Stimulated activated CD4-positive, alpha-beta T cell treated with anti-CD3 and anti-CD28 coated beads, Interleukin-1b, Interleukin-23, amount 100 ng/mL, for 48 hours (primary cell): Measurements from ENCODE around the gene KCNE4.

ENCODE experiments used
- DNase-seq: peaks from one replicate; pipeline ENCODE4 v3.0.0-alpha.2; 2020

The KCNE4 gene

DNA sequence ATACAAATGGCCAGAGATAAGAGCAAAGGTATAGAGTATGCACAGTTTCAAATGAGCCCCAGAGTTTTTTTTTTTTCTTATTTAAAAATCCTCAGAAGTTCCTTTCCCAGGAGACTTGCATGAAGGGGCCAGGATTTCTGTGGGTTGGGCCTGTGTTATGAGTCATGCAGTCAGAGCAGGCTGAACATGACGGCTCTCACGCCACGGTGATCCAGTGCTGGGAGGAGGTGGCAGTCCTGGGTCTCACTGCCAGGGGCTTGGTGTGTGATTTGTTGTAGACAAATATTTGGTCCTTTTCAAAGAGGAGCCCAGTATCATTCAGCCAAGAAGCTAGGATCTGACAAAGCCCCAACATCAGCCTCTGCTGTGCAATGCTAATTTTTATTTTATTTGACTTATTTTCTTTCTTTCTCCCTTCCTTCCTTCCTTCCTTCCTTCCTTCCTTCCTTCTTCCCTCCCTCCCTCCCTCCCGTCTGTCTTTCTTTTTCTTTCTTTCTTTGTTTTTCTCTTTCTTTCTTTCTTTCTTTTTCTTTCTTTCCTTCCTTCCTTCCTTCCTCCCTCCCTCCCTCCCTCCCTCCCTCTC is 10.4 kb upstream of the KCNE4 start:
- no peak for DNase-seq

DNA sequence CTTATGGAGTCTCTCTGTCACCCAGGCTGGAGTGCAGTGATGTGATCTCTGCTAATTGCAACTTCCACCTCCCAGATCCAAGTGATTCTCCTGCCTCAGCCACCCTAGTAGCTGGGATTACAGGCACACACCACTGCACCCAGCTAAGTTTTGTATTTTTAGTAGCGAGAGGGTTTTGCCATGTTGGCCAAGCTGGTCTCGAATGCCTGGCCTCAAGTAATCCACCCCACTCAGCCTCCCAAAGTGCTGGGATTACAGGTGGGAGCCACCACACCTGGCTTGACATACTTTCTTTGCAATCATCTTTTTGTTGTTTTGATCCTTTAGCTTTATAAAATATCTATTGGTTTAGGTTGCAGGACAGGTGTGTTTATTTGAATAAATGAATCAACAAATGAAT is 9.7 kb upstream of the KCNE4 start:
- DNase-seq: no peak

DNA sequence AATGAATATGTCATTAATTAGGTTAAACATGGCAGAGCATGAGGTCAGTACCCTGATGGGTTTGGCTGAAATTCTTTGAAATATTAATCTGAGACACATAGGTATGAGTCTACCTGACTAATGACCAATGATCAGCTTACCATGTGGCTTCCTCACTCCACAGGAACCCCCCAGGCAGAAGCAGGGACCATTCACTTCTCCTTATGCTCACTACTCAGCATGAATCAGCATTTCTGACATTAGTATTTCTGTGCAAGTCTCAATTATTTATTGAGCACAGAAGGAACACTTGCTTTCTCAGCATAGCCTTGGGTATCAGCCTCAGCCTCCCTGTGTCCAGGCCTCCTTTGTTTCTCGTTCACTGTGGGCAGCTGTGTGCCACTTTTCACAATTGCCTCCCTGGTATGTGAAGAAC is 9.3 kb upstream of the KCNE4 start:
- DNase-seq: no peak

DNA sequence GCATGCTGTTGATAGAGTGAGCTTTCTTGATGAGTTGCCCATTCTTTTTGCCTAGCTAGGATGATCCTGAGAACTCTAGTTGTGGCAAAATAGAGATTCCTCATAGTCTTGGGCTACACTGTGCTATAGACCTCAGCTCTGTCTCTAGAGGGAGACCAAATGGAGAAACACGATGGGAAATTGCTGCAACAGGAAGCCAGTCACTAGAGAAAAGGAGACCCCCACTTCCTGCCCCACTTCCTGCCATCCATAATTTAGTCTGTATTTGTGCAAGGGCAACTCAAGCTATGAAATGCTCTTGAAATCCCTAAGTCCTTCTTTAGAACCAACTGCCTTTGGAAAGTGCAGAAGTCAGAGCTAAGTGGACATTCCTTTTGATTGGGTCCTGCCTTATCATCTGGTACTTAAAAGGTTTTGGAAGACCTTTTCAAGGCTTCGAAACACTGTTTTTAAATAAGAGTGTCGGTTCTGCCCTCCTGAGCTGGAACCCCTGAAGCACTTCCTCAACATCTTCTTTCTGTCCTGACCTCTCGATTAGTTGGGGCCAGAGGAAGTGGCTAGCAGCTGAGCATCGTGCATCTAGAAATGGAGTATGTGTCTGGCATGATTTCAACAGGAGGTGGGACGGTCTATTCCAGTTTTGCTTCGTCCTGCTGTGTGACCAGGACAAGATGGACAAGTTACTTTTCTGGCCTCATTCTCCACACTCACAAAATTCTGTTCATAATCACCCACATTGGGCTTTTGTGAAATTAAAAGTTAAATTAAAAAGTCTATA is 8.6 kb upstream of the KCNE4 start:
- DNase-seq: no peak

DNA sequence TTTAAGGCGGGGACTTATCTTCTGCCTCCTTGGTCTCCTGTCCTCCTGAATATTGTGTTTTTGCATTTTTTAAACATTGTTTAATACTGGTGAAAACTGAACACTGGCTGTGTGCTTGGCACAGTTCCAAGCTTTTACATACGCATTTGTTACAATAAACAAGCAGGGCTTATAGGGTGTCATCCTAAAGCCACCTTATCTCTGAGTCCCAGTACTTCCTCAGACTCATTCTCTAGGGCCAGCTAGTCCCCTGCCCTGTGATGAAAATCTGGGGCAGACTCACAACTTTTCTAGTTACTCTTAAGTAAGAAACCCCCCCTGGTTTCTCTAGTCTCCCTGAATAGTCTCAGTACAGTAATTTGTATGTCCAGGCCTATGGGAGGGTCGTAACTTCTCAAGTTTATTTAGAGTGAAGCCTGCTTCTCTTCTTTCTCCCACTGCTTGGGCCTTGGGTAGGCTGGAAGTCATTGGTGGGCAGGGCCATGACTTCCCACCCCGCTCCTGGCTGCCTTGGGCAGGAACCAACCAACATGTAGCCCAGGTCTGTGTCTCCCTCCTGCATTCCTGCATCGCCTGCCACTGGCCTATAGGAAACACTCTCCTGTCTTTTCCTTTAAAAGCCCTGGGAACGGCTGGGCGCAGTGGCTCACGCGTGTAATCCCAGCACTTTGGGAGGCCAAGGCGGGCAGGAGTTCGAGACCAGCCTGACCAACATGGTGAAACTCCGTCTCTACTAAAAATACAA is 7.7 kb upstream of the KCNE4 start:
- DNase-seq: no peak

DNA sequence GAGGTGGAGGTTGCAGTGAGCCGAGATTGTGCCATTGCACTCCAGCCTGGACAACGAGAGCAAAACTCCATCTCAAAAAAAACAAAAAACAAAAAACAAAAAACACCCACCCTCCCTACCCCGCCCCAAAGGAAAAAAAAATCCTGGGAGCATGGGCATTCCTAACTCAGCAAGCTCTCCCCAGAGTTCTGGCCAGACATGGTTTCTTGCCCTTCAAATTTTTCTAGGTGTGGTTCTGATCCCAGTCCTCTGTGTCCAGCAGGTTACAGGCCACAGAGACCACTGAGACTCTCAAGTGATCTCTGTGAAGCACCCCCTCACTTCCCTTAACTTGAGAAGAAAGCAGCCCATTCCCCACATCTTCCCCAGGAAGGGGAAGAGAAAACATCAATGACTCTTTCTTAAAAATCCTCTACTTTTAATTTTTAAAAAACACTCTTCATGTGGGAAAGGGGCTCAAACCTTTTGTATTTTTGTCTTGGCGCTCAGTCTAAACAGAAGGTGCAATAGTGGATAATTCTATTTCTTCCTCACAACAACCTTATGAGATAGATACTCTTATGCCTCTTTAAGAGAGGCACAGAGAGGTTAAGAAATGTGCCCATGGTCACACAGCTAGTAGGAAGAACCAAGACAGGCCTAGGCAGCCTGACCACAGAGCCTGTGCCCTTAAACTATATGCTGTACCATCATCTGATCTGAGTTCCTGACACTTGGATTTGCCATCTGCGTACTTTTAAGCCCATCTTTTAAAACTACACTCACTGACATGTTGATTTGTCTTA is 6.9 kb upstream of the KCNE4 start:
- no peak for DNase-seq

DNA sequence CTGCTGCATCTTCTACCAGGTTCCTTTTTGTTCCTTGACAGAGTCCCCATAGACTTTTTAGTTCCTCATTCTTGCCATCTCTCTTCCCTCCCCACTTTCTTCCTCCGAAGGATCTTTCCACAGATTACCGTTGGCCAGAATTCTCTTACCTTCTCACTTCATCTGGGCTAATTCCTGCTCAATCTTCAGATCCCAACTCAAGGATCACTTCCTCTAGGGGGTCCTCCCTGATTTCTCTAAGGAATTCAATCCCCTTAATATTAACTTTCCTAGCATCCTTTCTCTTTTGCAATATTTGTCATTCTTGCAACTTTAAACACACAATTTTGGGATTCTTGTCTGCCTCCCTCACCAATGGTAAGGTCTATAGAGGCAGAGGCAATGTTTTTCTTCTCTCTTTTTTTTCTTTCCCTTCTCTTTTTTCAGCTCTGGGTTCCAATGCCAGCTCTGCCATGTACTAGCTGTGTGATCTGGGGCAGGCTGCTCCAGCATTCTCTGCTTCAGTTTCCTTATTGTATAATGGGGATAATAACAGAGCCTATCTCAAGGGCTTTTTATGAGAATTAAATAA is 5.4 kb upstream of the KCNE4 start:
- DNase-seq: no peak

DNA sequence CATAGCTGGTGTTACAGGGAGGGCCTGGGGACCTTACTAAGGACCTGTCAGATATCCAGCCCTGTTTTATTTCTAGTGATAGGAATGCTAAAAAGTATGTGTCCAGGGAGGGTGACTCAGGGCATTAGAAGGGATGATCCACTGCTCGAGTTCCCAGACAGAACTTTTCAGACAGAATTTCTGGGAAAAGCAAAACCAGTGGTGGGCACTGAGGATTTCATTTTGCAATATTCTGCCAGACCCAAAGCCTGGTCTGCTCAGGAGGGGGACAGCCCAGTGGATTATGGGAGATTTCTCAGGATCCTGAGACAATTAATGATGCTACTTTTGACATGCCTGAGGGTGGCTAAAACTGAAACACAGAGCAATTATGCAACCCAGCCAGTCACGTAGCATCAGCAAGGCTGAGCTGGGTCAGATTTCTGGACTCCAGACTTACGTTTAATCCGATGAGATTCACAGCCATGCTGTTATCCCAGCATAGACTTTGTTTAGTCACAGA is 4.7 kb upstream of the KCNE4 start:
- DNase-seq: no peak

DNA sequence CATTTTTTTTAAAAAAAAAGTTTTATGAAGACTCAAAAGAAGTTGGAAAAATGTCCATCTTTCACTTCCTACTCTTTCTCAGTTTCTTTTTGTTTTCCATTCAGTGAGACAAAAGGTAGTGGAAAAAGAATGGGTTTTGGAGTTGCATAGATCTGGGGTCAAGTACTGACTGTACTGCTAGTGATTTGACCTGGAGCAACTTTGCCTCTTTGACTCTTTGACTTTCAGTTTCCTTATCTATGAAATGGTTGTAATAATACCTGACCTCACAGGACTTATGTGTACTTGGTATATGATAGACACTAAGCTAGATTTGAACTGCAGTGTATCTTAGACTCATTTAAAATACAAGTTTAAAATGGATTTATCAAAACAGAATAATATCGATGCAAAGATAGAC is 3.5 kb upstream of the KCNE4 start:
- no peak for DNase-seq

DNA sequence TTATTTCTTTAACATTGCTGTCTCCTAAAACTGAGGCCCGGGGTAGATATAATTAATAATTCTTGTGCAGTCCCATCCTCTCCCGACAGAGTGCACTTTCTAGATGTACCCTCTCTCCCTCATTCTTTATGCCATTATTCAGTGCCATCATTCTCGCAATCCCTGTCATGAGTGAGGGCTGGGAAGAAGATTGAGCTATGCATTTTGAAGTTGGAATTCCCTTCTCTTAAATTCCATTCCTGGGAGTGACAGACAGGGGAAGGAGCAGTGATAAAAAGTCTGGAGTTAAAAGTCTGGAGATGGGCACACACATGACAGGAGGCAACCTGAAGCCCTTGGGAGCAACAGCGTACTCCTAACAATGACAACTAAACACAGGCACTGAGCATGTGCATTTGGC is 2.6 kb upstream of the KCNE4 start:
- no peak for DNase-seq

DNA sequence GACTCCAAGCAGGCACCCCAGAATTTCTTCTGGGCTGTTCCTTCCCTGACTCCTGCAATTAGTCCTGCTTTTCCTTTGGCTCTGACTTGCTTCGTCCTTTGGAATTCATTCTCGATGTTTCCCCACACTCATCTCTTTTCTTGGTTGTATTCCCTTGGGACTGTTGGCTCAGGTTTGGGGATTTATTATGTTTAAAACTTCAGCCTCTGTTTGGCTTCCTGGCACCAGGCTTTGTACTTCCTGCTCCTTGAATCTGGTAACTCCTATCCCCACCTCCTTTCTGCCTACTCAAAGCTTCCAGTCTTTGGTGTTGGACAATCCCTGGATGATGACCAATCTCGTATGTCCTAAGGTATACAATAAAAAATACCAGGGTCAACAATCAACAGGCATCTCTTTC is 1.8 kb upstream of the KCNE4 start:
- no peak for DNase-seq

DNA sequence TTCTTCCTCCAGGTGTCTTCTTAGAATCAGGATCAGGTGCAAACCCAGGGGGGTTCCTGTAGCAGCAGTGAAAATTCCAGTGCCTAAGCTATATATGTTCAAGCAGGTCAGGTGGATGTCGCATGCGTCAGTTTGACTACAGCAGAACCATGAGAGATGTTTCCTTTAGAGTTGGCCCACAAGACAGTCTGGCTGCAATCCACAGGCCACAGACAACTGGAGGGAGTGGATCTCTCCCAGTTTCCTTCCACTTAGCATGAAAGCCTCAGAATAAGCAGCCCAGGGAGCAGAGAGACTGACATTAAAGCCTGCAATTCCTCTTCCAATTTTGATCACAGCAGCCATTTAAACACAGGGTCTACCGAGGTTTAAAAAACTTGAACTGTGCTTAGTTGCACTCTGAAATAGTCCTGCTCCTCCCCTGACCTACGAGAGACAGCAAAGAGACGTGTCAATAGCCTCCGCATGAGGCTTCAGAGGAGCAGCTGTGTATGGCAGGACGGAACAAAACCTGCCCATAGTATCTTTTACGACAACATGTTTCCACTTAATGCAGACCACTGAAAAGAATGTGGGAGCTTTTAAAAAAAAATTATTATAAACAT is 988 bp upstream of the KCNE4 start:
- no peak for DNase-seq

DNA sequence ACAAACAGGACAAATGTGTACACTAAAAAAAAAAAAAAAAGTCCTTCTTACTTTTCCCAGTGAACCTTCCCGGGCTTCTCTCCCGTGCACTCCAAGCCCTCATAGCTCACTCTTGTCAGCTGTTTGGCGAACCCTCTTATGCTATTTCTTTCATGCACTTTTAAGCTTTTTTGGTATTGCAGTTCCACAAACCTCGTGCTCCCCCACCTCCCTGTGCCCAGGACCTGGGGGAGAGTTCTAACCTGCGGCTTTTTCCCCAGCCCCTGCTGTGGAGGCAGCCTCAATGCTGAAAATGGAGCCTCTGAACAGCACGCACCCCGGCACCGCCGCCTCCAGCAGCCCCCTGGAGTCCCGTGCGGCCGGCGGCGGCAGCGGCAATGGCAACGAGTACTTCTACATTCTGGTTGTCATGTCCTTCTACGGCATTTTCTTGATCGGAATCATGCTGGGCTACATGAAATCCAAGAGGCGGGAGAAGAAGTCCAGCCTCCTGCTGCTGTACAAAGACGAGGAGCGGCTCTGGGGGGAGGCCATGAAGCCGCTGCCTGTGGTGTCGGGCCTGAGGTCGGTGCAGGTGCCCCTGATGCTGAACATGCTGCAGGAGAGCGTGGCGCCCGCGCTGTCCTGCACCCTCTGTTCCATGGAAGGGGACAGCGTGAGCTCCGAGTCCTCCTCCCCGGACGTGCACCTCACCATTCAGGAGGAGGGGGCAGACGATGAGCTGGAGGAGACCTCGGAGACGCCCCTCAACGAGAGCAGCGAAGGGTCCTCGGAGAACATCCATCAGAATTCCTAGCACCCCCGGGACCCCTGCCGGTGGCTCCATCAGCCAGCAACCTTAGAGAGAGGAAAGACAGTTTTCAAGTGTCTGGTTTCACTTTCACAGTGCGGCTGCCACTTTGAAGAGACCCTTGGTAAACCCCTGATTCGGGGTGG is 826 bp downstream of the KCNE4 start:
- no peak for DNase-seq

DNA sequence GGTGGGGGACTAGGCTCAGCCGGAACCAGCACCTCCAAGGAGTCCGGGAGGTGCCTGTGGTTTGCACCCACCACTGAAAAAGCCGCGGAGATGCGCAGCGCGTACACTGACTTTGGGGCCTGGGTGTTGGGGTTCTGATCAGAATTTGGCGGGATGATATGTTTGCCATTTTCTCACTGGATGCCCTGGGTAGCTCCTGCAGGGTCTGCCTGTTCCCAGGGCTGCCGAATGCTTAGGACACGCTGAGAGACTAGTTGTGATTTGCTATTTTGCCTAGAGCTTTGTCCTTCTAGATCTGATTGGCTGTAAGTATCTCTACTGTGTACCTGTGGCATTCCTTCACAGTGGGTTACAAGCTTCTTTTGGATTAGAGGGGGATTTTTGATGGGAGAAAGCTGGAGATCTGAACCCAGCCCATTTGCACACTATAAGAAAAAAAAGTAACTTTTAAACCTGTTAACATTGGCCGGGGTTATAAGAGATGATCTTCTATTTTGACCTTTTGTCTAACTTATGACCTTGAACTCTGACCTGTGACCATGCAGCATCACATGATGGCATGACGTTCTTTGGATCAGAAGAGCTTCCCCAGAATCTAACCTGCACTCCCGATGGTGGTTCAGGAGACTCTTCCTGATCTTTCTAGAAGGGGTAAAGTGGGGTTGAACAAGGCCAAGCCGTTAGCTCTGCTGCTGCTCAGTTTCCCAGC is 1.6 kb downstream of the KCNE4 start:
- no peak for DNase-seq

DNA sequence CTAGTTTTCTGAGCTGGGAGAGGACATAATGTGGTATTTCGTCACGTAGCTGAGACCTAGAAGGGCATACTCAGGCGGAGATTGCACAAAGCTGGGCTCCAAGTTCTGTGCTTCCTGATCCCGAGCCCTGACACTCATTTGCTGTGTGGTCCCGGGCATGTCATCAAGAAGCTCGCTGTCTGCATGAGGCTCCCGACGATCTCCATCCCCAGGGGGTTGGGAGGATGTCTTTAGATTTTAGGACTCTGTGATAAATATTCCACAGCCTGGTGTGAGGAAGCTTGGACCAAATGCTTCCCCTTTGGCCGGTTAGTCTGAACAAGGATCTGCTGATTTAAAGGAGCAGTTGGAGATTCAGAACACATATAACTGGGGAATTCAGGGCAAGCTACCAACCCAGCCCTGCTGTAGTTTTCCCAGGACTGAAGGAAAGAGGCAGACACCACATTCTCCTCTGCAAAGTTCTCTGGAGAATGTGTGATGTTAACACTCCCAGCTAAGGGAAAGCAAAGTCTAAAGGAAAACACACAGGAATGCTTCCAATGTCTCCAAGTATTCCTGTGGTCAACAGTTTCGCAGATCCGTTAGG is 2.3 kb downstream of the KCNE4 start:
- DNase-seq: no peak

DNA sequence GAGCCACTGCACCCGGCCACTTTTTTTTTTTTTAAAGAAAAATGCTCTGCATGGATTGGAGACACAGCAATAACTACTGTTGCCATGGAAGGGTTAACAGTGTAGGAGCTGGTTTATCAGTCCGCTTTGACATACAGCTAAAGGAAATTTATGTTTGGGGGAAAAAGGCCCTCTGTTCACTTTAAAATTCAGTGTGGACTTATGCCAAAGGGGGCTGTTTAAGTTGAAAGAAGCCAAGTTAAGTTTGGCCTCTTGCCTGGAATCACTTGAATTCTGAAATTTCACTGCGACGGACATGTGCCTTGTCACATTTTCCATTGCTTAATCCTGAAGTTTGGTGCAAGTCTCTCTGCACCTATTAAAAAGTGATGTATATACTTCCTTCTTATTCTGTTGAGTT is 3.1 kb downstream of the KCNE4 start:
- DNase-seq: no peak

DNA sequence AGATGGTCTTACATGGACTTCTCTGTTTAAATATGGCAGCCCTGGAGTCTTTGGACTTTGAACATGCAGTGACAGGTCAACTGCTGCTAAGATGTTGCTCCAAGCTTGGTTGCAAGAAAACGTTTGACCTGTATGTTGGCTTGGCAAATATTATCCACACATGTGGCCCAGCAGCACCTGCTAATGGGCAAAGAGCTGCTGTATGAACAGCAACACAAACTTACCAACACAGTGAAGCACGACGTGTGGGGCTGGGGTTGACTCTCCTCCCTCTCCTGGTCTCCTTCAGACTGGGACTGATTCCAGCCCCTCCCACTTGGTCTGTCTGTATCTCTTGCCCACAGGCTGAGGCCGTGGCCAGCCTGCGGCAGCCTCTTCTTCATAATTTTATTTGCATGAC is 3.8 kb downstream of the KCNE4 start:
- DNase-seq: no peak

DNA sequence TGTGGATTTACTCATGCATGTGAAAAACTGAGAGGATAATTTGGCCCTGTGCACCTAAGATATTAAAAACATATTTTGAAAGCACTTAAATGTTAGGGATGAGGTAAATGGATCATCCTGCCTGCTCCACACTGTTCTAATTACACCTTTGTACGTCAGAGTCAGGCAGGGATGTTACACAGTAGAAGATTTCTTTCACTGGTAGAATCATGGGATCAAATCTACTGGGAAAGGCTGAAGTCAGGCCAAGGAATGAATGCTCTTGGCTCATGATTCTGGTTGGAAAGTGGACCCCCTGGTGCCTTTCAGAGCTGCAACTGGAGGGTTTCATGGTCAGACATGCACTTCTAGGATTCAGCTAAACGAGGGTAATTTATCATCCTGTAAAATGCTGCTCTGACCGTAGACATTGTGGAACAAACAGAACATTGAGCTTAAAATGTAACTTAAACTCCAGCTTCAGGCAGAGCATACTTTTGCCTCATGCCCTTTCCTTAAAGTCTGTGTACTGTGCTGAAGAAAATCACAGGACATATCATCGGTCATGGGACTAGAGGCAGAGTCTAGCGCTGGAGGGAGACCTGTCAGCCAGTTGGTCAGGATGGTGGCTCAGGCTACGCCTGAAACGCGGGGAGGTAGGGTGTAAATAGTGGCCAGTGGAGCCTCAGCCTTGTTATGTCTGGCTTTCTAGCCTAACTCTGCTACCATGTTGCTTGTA is 4.9 kb downstream of the KCNE4 start:
- no peak for DNase-seq

DNA sequence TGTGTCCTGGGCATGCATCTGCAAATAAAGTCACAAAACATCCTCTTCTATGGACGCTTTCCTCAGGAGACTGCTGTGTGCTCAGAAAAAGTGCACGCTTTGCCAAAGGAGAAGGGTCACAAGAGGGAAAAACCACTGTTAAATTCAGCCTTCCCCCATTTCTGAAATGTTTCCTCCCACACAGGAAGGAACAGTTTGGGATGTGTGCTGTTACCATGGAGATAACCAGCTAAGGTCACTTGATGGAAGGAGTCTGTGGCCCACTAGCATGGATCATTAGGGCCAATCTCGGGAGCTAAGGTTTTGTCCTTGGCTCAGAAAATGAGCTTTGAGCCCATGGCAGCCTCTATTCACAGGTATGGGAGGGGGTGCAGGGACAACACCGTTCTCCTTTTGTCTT is 5.6 kb downstream of the KCNE4 start:
- DNase-seq: no peak
